DLD1 (cell line): ENCODE measurements around the gene PGAP6.
"Not testable (repeated sequence)": the region's sequence is repeated elsewhere in the genome, so short reads cannot be mapped to it uniquely, and the experiment has no call there.

ENCODE experiments used
- in situ Hi-C: cut with HindIII; loops from 2 replicates; pipeline ENCODE4 v1.10.0; 2017; ENCODE audit warnings: low sequenced_read_pairs

PGAP6 gene

GRCh38 chr16:404971-405486, 23.3 kb upstream of the PGAP6 start:
- in situ Hi-C loops: no loop called here

GRCh38 chr16:401468-402348, 19.9 kb upstream of the PGAP6 start, which contains the start of gene DECR2:
DECR2 (plus strand) TSS chr16:401885; CDS start chr16:401964, 79 bp downstream.
- in situ Hi-C loops: no loop called here

GRCh38 chr16:400061-400591, 18.3 kb upstream of the PGAP6 start:
- in situ Hi-C loops: no loop called here

GRCh38 chr16:399340-400019, 17.7 kb upstream of the PGAP6 start:
- in situ Hi-C loops: no loop called here

- in situ Hi-C loops: no loop called here
These were observed 17.0 kb upstream of the PGAP6 start for GRCh38 chr16:398561-399339.

GRCh38 chr16:397736-398332, 16.1 kb upstream of the PGAP6 start:
- in situ Hi-C loops: no loop called here

- in situ Hi-C loops: no loop called here
These were observed 15.4 kb upstream of the PGAP6 start, which contains the start of gene NME4 for GRCh38 chr16:397135-397661. NME4 (plus strand) TSS chr16:397199; CDS start chr16:397223, 24 bp downstream.

GRCh38 chr16:396605-397004, 14.8 kb upstream of the PGAP6 start:
- in situ Hi-C loops: no loop called here

- in situ Hi-C loops: no loop called here
These were observed 14.4 kb upstream of the PGAP6 start for GRCh38 chr16:396199-396598.

GRCh38 chr16:392450-393030, 10.8 kb upstream of the PGAP6 start:
- in situ Hi-C loops: no loop called here

- in situ Hi-C loops: no loop called here
These were observed 10.1 kb upstream of the PGAP6 start for GRCh38 chr16:391885-392335.

GRCh38 chr16:389352-389751, 7.6 kb upstream of the PGAP6 start:
- in situ Hi-C loops: no loop called here

- in situ Hi-C loops: not testable (repeated sequence)
These were observed 6.2 kb upstream of the PGAP6 start for GRCh38 chr16:387761-388666.

- in situ Hi-C loops: no loop called here
These were observed 4.9 kb upstream of the PGAP6 start for GRCh38 chr16:386641-387156.

- in situ Hi-C loops: no loop called here
These were observed 1.7 kb upstream of the PGAP6 start for GRCh38 chr16:383326-384051.

- in situ Hi-C loops: no loop called here
These were observed 578 bp downstream of the PGAP6 start for GRCh38 chr16:381012-381788.

- in situ Hi-C loops: no loop called here
These were observed 1.1 kb downstream of the PGAP6 start for GRCh38 chr16:380762-381011.
